ENCODE results near the gene SEL1L. TPM values are rescaled to one million over a fixed set of nuclear protein-coding genes. Genes with fewer than 3 reads are reported as not detected.

SEL1L gene
- total RNA-seq, 1 donor from 2014 or later, result 140 TPM

- TF ChIP-seq CTCF (IDR thresholded peaks at IDR 0.05), result no peak
- no peak overlapping the region for H3K27ac Mint-ChIP-seq (ENCODE audit: unreplicated experiment)
- peaks cover 49% of the 10 kb centered on the region for H3K27me3 Mint-ChIP-seq (ENCODE audit: unreplicated experiment)
- H3K4me1 Mint-ChIP-seq (ENCODE audit: unreplicated experiment), result no peaks in the 10 kb centered on the region
- no peak for DNase-seq (ENCODE audit: extremely low spot score, unreplicated experiment)
- no peak overlapping the region for H3K4me3 Mint-ChIP-seq (ENCODE audit: unreplicated experiment)
- peaks cover 6% of the 10 kb centered on the region for H3K9me3 Mint-ChIP-seq (ENCODE audit: unreplicated experiment)
- H3K36me3 Mint-ChIP-seq (ENCODE audit: unreplicated experiment), result no peaks in the 10 kb centered on the region
These were observed 87.2 kb downstream of the SEL1L start for GRCh38 chr14:81446279-81447007.

- no peaks in the 10 kb centered on the region for H3K36me3 Mint-ChIP-seq (ENCODE audit: unreplicated experiment)
- DNase-seq (ENCODE audit: extremely low spot score, unreplicated experiment), result no peak
- no peak overlapping the region for H3K27ac Mint-ChIP-seq (ENCODE audit: unreplicated experiment)
- H3K9me3 Mint-ChIP-seq (ENCODE audit: unreplicated experiment), result peaks cover 6% of the 10 kb centered on the region
- no peak for TF ChIP-seq CTCF (IDR thresholded peaks at IDR 0.05)
- H3K4me1 Mint-ChIP-seq (ENCODE audit: unreplicated experiment), result peaks cover 5% of the 10 kb centered on the region
- peaks cover 60% of the 10 kb centered on the region for H3K27me3 Mint-ChIP-seq (ENCODE audit: unreplicated experiment)
- H3K4me3 Mint-ChIP-seq (ENCODE audit: unreplicated experiment), result no peak overlapping the region
These were observed 92.0 kb downstream of the SEL1L start for GRCh38 chr14:81441626-81442134.

GRCh38 chr14:81440041-81440440 is 93.6 kb downstream of the SEL1L start:
- Mint-ChIP-seq H3K9me3 (ENCODE audit: unreplicated experiment) (peaks cover 6% of the 10 kb centered on the region), H3K4me3 (ENCODE audit: unreplicated experiment) (no peak overlapping the region), H3K27ac (ENCODE audit: unreplicated experiment) (no peak overlapping the region), H3K4me1 (ENCODE audit: unreplicated experiment) (peaks cover 11% of the 10 kb centered on the region), H3K36me3 (ENCODE audit: unreplicated experiment) (no peaks in the 10 kb centered on the region), H3K27me3 (ENCODE audit: unreplicated experiment) (peaks cover 68% of the 10 kb centered on the region)
- TF ChIP-seq CTCF (IDR thresholded peaks at IDR 0.05), result no peak
- DNase-seq (ENCODE audit: extremely low spot score, unreplicated experiment), result no peak

- Mint-ChIP-seq H3K27me3 (ENCODE audit: unreplicated experiment) (peaks cover 80% of the 10 kb centered on the region), H3K4me3 (ENCODE audit: unreplicated experiment) (peak overlapping the region; percentile 61), H3K27ac (ENCODE audit: unreplicated experiment) (no peak overlapping the region), H3K9me3 (ENCODE audit: unreplicated experiment) (no peaks in the 10 kb centered on the region), H3K36me3 (ENCODE audit: unreplicated experiment) (no peaks in the 10 kb centered on the region), H3K4me1 (ENCODE audit: unreplicated experiment) (peaks cover 11% of the 10 kb centered on the region)
- TF ChIP-seq CTCF (IDR thresholded peaks at IDR 0.05), result no peak
- no peak for DNase-seq (ENCODE audit: extremely low spot score, unreplicated experiment)
These were observed 96.4 kb downstream of the SEL1L start for GRCh38 chr14:81437244-81437643.

GRCh38 chr14:81436296-81437138 is 97.1 kb downstream of the SEL1L start:
- Mint-ChIP-seq H3K4me3 (ENCODE audit: unreplicated experiment) (peak overlapping the region; percentile 61), H3K27ac (ENCODE audit: unreplicated experiment) (no peak overlapping the region), H3K9me3 (ENCODE audit: unreplicated experiment) (no peaks in the 10 kb centered on the region), H3K27me3 (ENCODE audit: unreplicated experiment) (peaks cover 76% of the 10 kb centered on the region), H3K36me3 (ENCODE audit: unreplicated experiment) (no peaks in the 10 kb centered on the region), H3K4me1 (ENCODE audit: unreplicated experiment) (peaks cover 11% of the 10 kb centered on the region)
- DNase-seq (ENCODE audit: extremely low spot score, unreplicated experiment), result peak; percentile 89
- no peak for TF ChIP-seq CTCF (IDR thresholded peaks at IDR 0.05)
